SU-DHL-6 (cell line): ENCODE measurements around the gene KCNB1.

Experiments used
- EZH2phosphoT487 ChIP-seq: fragments of 200-600 bp; sonication (generic), shearing (Covaris generic); conservative IDR thresholded peaks from 2 replicates; pipeline ENCODE4 v1.6.1; 2018; ENCODE audit warnings: mild to moderate bottlenecking, antibody characterized with exemption, low read length, moderate library complexity, mixed read lengths
- TF ChIP-seq, protein P1 (sequence below): fragments of 200-600 bp; sonication (generic); IDR thresholded peaks from one replicate; pipeline ENCODE4 v1.5.1; 2017; ENCODE audit warnings: antibody characterized with exemption, mild to moderate bottlenecking, low read length, moderate library complexity; ENCODE audit not compliant: insufficient read depth, poor library complexity, severe bottlenecking

GRCh38 chr20:49420292-49420691 is 62.2 kb downstream of the KCNB1 start:
- TF ChIP-seq, protein P1, sequence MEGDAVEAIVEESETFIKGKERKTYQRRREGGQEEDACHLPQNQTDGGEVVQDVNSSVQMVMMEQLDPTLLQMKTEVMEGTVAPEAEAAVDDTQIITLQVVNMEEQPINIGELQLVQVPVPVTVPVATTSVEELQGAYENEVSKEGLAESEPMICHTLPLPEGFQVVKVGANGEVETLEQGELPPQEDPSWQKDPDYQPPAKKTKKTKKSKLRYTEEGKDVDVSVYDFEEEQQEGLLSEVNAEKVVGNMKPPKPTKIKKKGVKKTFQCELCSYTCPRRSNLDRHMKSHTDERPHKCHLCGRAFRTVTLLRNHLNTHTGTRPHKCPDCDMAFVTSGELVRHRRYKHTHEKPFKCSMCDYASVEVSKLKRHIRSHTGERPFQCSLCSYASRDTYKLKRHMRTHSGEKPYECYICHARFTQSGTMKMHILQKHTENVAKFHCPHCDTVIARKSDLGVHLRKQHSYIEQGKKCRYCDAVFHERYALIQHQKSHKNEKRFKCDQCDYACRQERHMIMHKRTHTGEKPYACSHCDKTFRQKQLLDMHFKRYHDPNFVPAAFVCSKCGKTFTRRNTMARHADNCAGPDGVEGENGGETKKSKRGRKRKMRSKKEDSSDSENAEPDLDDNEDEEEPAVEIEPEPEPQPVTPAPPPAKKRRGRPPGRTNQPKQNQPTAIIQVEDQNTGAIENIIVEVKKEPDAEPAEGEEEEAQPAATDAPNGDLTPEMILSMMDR: no peak
- no peak for TF ChIP-seq EZH2phosphoT487
